C4-2B (cell line): ENCODE measurements around the gene WWP2.
"Not testable (repeated sequence)": the region's sequence is repeated elsewhere in the genome, so short reads cannot be mapped to it uniquely, and the experiment has no call there.

Experiments used
- H3K27ac ChIP-seq: fragments of 450-650 bp; 2 replicates; pipeline ENCODE4 v1.5.1; 2017
- CTCF ChIP-seq: fragments of 450-650 bp; conservative IDR thresholded peaks from 2 replicates; pipeline ENCODE4 v1.5.1; 2017; ENCODE audit warnings: mild to moderate bottlenecking
- ZFX ChIP-seq: fragments of 450-650 bp; IDR thresholded peaks from 2 replicates; pipeline ENCODE4 v1.6.1; 2017

Gene WWP2

DNA sequence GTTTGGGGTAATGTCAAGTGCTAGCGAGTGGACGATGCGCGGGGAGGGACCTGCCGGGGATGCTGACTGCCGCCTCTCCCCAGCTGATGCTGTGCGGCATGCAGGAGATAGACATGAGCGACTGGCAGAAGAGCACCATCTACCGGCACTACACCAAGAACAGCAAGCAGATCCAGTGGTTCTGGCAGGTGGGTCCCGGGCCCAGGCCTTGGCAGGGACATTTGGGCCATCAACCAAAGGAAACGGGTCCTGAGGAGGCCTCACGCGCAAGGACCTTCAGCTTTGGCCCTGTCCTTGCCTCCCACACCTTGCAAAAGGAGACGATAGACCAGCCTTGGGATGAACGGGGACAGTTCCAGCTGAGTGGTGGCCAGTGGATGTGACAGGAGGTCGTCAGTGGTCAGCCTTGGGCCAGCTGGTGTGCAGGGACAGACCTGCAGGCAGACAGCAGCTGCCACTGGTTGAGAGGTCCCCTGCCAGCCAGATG is 175.4 kb downstream of the WWP2 start:
- TF ChIP-seq ZFX (no peak), CTCF (peak; percentile 57)
- H3K27ac ChIP-seq = no peak overlapping the region

DNA sequence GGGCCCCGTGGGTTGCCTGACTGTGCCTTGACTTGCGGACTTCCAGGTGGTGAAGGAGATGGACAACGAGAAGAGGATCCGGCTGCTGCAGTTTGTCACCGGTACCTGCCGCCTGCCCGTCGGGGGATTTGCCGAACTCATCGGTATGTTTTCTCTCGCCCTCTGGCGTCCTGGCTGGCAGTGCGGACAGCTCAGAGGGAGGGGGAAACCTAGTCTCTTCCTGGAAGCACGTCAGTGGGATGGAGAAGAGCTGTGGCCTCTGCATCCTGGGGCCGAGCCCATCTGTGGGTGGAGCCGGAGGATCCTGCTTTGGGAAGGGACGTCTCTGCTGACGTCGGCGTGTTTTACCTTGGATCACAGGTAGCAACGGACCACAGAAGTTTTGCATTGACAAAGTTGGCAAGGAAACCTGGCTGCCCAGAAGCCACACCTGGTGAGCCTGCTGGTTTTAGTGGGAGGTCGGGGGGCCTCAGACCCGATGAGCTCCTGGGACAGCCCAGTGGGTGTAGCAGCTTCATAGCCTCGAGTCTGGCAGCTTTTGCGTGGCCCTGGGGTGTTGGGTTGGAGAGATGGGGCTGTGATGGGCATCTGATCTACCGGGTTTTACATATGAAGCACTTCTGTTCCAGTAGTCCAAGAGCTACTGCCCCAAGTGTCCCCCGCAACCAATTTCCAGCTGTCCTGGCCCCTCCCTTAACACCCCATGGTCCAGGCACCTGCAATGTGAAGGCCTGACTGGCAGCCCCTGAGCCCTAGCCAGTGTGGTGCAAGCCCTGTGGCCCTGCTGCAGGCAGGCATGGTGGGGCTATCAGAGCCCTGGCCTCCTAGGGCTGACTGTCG is 177.1 kb downstream of the WWP2 start:
- no peak for TF ChIP-seq ZFX
- TF ChIP-seq CTCF = no peak

GRCh38 chr16:69939821-69940585 is 177.9 kb downstream of the WWP2 start:
- TF ChIP-seq ZFX = no peak
- no peak overlapping the region for H3K27ac ChIP-seq

More for the DNA sequence above, 177.1 kb downstream of the WWP2 start:
- no peak overlapping the region for H3K27ac ChIP-seq

DNA sequence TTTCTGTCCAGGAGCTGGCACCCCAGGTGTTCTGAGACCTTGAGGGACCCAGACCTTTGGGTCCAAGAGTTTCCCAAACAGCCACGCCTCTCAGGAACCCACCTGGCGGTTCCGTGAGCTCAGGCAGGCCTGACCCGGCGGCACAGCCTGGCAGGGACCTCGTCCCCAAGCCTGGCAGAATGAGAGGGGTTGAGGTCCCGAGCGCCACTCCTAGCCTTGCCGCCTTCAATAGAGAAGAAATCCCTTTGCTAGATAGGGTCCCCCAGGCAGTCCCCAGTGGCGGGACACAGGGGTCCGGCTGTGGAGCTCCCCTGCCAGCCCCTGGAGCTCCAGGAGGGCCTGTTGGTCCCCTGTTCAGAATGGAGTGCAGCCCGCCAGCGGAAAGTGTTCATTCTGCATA is 178.5 kb downstream of the WWP2 start:
- no peak overlapping the region for H3K27ac ChIP-seq
- TF ChIP-seq ZFX (no peak), CTCF (no peak)

DNA sequence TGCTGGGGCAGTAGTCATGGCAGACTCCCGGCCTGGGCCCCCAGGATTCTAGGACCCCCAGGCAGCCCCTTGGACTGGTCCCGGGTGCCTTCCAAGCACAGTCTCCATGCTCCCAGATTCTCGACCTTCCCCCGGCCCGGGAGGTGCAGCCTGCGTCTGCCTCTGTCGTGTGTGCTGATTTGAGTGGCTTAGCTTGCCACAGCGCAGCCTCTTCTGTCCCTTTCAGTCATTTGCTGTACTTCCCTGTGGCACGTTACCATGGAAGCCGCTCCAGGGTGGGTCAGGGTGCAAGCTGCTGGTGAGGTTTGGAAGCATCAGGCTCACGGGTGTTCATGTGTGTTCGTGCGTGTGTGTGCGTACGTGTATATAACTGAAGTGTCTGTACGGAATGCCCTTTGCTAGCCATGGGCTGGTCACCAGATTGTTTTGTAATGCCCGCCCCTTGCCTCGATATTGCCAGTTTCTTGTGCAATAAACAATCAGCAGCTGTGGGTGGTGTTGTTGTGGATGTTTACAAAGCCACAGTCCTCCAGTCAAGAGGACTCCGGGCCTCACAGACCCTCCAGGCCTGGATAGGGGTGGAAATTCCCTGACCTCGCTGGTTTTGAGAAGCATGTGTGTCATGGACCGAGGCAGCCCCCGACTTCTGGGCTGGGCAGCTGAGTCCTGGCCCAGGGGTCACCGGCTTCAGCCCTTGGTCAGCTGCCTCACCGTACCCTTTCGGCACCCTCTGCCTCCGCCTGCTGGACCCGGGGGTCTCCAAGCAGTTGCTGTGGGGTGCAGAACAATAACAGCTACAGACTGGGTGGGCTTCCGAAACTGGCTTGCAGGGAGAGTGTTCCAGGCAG is 179.3 kb downstream of the WWP2 start:
- H3K27ac ChIP-seq = no peak overlapping the region

GRCh38 chr16:69942099-69942491 is 180.0 kb downstream of the WWP2 start:
- TF ChIP-seq CTCF (no peak), ZFX (no peak)
- H3K27ac ChIP-seq = no peak overlapping the region

More for the DNA sequence above, 179.3 kb downstream of the WWP2 start:
- no peak for TF ChIP-seq CTCF

GRCh38 chr16:69942627-69943170 is 180.6 kb downstream of the WWP2 start:
- TF ChIP-seq ZFX (no peak), CTCF (no peak)
- H3K27ac ChIP-seq = no peak overlapping the region

GRCh38 chr16:69943241-69944036 is 181.3 kb downstream of the WWP2 start:
- H3K27ac ChIP-seq = not testable (repeated sequence)

DNA sequence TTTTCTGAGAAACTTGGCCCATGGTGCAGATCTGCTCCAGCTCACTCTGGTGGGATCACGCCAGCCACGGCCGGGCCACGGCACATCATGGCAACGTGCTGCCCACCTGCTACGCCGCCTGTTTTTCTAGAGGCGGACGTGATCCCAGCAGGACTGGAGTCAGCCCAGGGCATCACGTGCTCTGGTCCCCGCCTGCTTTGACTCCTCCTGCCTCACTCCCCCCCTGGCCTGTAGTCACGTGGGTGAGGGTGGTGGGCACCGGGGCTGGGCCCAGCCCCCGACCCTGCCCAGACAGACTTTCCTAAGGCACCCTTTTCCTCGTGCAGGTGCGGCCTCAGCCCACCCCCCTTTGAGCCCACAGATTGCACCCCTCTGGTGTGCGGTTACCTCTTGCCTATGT is 188.3 kb downstream of the WWP2 start:
- not testable (repeated sequence) for H3K27ac ChIP-seq

GRCh38 chr16:69951017-69951671 is 189.0 kb downstream of the WWP2 start, which contains the start of gene CLEC18A:
CLEC18A (plus strand) TSS chr16:69951334; CDS start chr16:69951367, 33 bp downstream.
- not testable (repeated sequence) for H3K27ac ChIP-seq
